HEK293 (cell line): Measurements from ENCODE around the gene NTRK3.

Source experiments
- TRIM28 ChIP-seq: IDR thresholded peaks from 2 replicates; pipeline ENCODE4 v1.6.1; 2011; ENCODE audit warnings: low read length, control low read depth, borderline replicate concordance
- ZBTB20 ChIP-seq: fragments of 450-650 bp; formaldehyde crosslinking; IDR thresholded peaks from 2 replicates; pipeline ENCODE4 v1.5.1; 2016; ENCODE audit warnings: missing biosample characterization, missing genetic modification characterization
- ZNF146 ChIP-seq: fragments of 450-650 bp; formaldehyde crosslinking; IDR thresholded peaks from 2 replicates; pipeline ENCODE4 v1.5.1; 2016; ENCODE audit warnings: missing biosample characterization, missing genetic modification characterization
- ZNF16 ChIP-seq: fragments of 450-650 bp; formaldehyde crosslinking; IDR thresholded peaks from 2 replicates; pipeline ENCODE4 v1.5.1; 2016; ENCODE audit warnings: low read depth, missing biosample characterization, missing genetic modification characterization
- ZNF24 ChIP-seq: fragments of 450-650 bp; formaldehyde crosslinking; IDR thresholded peaks from 2 replicates; pipeline ENCODE4 v1.5.1; 2016; ENCODE audit warnings: missing biosample characterization, missing genetic modification characterization
- ZNF404 ChIP-seq: fragments of 450-650 bp; formaldehyde crosslinking; IDR thresholded peaks from 2 replicates; pipeline ENCODE4 v1.5.1; 2017; ENCODE audit warnings: missing biosample characterization, missing genetic modification characterization
- ZNF423 ChIP-seq: fragments of 450-650 bp; formaldehyde crosslinking; IDR thresholded peaks from 2 replicates; pipeline ENCODE4 v1.5.1; 2016; ENCODE audit warnings: missing biosample characterization, missing genetic modification characterization
- ZNF76 ChIP-seq: fragments of 450-650 bp; formaldehyde crosslinking; IDR thresholded peaks from 2 replicates; pipeline ENCODE4; 2016; ENCODE audit warnings: low read depth, missing biosample characterization, missing genetic modification characterization, borderline replicate concordance
- TF ChIP-seq, protein P1 (sequence below): fragments of 450-650 bp; formaldehyde crosslinking; IDR thresholded peaks from 2 replicates; pipeline ENCODE4 v1.5.1; 2017; ENCODE audit warnings: missing biosample characterization, missing genetic modification characterization
- TF ChIP-seq, protein P2 (sequence below): fragments of 450-650 bp; formaldehyde crosslinking; IDR thresholded peaks from 2 replicates; pipeline ENCODE4 v1.5.1; 2016; ENCODE audit warnings: missing biosample characterization, missing genetic modification characterization

DNA sequence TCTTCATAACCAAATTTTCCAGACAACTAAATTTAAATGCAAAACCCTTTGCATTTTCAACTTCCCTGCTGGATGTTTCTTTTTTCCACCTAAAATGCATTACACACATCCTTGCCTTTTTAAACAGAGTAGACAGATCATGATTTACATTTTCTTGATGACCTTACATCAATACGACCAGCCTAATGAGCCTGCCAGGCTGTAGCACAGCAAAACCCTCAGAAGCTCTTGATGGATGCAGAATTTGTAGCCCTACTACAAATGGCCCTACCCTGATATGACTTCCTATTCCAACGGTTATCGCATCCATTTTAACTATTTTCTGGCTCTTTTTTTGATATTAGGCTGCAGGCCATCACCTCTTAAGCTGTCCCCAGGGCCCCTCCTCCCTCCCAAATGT is 66.3 kb downstream of the NTRK3 start:
- TF ChIP-seq ZNF76 (tag by site-specific recombination): no peak
- TF ChIP-seq, protein P1, sequence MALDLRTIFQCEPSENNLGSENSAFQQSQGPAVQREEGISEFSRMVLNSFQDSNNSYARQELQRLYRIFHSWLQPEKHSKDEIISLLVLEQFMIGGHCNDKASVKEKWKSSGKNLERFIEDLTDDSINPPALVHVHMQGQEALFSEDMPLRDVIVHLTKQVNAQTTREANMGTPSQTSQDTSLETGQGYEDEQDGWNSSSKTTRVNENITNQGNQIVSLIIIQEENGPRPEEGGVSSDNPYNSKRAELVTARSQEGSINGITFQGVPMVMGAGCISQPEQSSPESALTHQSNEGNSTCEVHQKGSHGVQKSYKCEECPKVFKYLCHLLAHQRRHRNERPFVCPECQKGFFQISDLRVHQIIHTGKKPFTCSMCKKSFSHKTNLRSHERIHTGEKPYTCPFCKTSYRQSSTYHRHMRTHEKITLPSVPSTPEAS (tag by site-specific recombination): no peak
- no peak for TF ChIP-seq ZNF16 (tag by site-specific recombination)
- no peak for TF ChIP-seq ZNF404 (tag by site-specific recombination)
- TF ChIP-seq ZNF146: no peak
- TF ChIP-seq, protein P2, sequence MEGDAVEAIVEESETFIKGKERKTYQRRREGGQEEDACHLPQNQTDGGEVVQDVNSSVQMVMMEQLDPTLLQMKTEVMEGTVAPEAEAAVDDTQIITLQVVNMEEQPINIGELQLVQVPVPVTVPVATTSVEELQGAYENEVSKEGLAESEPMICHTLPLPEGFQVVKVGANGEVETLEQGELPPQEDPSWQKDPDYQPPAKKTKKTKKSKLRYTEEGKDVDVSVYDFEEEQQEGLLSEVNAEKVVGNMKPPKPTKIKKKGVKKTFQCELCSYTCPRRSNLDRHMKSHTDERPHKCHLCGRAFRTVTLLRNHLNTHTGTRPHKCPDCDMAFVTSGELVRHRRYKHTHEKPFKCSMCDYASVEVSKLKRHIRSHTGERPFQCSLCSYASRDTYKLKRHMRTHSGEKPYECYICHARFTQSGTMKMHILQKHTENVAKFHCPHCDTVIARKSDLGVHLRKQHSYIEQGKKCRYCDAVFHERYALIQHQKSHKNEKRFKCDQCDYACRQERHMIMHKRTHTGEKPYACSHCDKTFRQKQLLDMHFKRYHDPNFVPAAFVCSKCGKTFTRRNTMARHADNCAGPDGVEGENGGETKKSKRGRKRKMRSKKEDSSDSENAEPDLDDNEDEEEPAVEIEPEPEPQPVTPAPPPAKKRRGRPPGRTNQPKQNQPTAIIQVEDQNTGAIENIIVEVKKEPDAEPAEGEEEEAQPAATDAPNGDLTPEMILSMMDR (tag by site-specific recombination): no peak
- TF ChIP-seq ZNF24 (tag by site-specific recombination): no peak
- no peak for TF ChIP-seq ZBTB20 (tag by site-specific recombination)
- TF ChIP-seq ZNF423 (tag by site-specific recombination): no peak
- TF ChIP-seq TRIM28: no peak
